Right lobe of liver (tissue), 4 donors: ENCODE data around the gene ZBTB48.

Experiments used
- CTCF ChIP-seq, 4 donors: fragments of 200-600 bp in 3 of 4; fragments of 450-650 bp in 1 of 4; IDR thresholded peaks; one replicate each; pipeline versions ENCODE4 v1.5.1 to v1.8.0; 2016 to 2022; ENCODE audit warnings: antibody characterized with exemption in 4 of 4, mild to moderate bottlenecking in 2 of 4
- POLR2A ChIP-seq: fragments of 450-650 bp; IDR thresholded peaks from one replicate; pipeline ENCODE4 v1.6.1; 2017; ENCODE audit warnings: antibody characterized with exemption, mild to moderate bottlenecking
- donor health status: DM: no; HTN: no; CAD: no.
- donor health status: DM: no; HTN: no; CAD: no.
- donor health status: DM: no; HTN: yes; CAD: no.

GRCh38 chr1:6530504-6531160 lies 49.2 kb upstream of the ZBTB48 start:
- TF ChIP-seq CTCF (IDR thresholded peaks at IDR 0.05) (no peak), POLR2A (no peak)
